Thymus (tissue), 11 donors: ENCODE data around the gene VCP. TPM values are rescaled to one million over a fixed set of nuclear protein-coding genes. Genes with fewer than 3 reads are reported as not detected.

ENCODE experiments used
- DNase-seq, 9 donors: peaks; one replicate each; pipeline ENCODE4 v3.0.0-alpha.2; 2013; ENCODE audit warnings: low spot score in 9 of 9, low read depth in 6 of 9, missing footprints in 1 of 9
- H3K27ac ChIP-seq, 2 donors: one replicate each; pipeline ENCODE4 v1.5.1; 2013; ENCODE audit warnings: control low read depth in 1 of 2, low read depth in 1 of 2, low read length in 1 of 2, mild to moderate bottlenecking in 1 of 2, moderate library complexity in 1 of 2
- H3K27me3 ChIP-seq, 2 donors: one replicate each; pipeline ENCODE4 v1.5.1; 2013; ENCODE audit warnings: low read length in 1 of 2; ENCODE audit not compliant: control insufficient read depth in 2 of 2, insufficient read depth in 1 of 2
- H3K36me3 ChIP-seq, 2 donors: one replicate each; pipeline ENCODE4 v1.5.1; 2013; ENCODE audit warnings: low read length in 1 of 2, mild to moderate bottlenecking in 1 of 2, moderate library complexity in 1 of 2; ENCODE audit not compliant: control insufficient read depth in 2 of 2, insufficient read depth in 2 of 2
- H3K4me1 ChIP-seq, 2 donors: one replicate each; pipeline ENCODE4 v1.5.1; 2013; ENCODE audit warnings: low read length in 2 of 2; ENCODE audit not compliant: control insufficient read depth in 2 of 2, insufficient read depth in 2 of 2
- H3K4me3 ChIP-seq, 2 donors: one replicate each; pipeline ENCODE4 v1.5.1; 2013; ENCODE audit warnings: low read length in 2 of 2, control low read depth in 1 of 2, mild to moderate bottlenecking in 1 of 2
- H3K9me3 ChIP-seq, 2 donors: one replicate each; pipeline ENCODE4 v1.5.1; 2013; ENCODE audit warnings: low read length in 1 of 2, mild to moderate bottlenecking in 1 of 2; ENCODE audit not compliant: control insufficient read depth in 2 of 2, insufficient read depth in 1 of 2
- WGBS: extraction: QIAGEN DNeasy Blood & Tissue Kit; methylation state at CpG from one replicate; pipeline ENCODE4 v1.1.7; 2013; 5-methylcytosine and 5-hydroxymethylcytosine counted together
- polyA plus RNA-seq: library from polyadenylated mRNA; stranded (reverse); fragments of 200-250 nt; gene quantifications from one replicate; pipeline ENCODE4 v1.2.3, GENCODE V29; 2013
- total RNA-seq: library from RNA; stranded (reverse); fragments of 120-200 nt; gene quantifications from one replicate; pipeline ENCODE4 v1.2.4, GENCODE V29; 2013
- donor health status: healthy.

VCP gene
- total and polyA plus RNA-seq, 2 donors: 71.1 to 227 TPM

- no peak for DNase-seq
- Histone ChIP-seq H3K9me3 (peaks cover 0 to 1% of the 10 kb centered on the region in 2 donors), H3K4me3 (no peak overlapping the region), H3K27ac (no peak overlapping the region), H3K4me1 (peaks cover 21 to 25% of the 10 kb centered on the region in 2 donors), H3K36me3 (peaks cover 39 to 45% of the 10 kb centered on the region in 2 donors), H3K27me3 (no peaks in the 10 kb centered on the region)
- WGBS: 97% methylated on average over 13 of the region's 13 CpGs
Measured at GRCh38 chr9:35105571-35106342, 33.3 kb upstream of the VCP start.

- WGBS: 99% methylated on average over 12 of the region's 12 CpGs
- Histone ChIP-seq H3K36me3 (peaks cover 44 to 51% of the 10 kb centered on the region in 2 donors), H3K4me1 (peaks cover 14 to 22% of the 10 kb centered on the region in 2 donors), H3K9me3 (peaks cover 0 to 1% of the 10 kb centered on the region in 2 donors), H3K4me3 (no peak overlapping the region), H3K27ac (no peak overlapping the region), H3K27me3 (no peaks in the 10 kb centered on the region)
- DNase-seq: no peak
Measured at GRCh38 chr9:35105126-35105525, 32.7 kb upstream of the VCP start.

- H3K36me3 ChIP-seq: peaks cover 48 to 57% of the 10 kb centered on the region in 2 donors
- no peak for DNase-seq
- WGBS: 97% methylated on average over 4 of the region's 4 CpGs
- H3K9me3 ChIP-seq: peaks cover 0 to 1% of the 10 kb centered on the region in 2 donors
- no peaks in the 10 kb centered on the region for H3K27me3 ChIP-seq
- peaks cover 14 to 22% of the 10 kb centered on the region in 2 donors for H3K4me1 ChIP-seq
- H3K27ac ChIP-seq: no peak overlapping the region
- no peak overlapping the region for H3K4me3 ChIP-seq
Measured at GRCh38 chr9:35104586-35104985, 32.2 kb upstream of the VCP start.

- peak overlapping the region; percentile 72 to 82 for H3K27ac ChIP-seq
- peaks cover 14 to 22% of the 10 kb centered on the region in 2 donors for H3K4me1 ChIP-seq
- peak overlapping the region; percentile 59 to 97 for H3K4me3 ChIP-seq
- H3K9me3 ChIP-seq: peaks cover 0 to 1% of the 10 kb centered on the region in 2 donors
- 65% methylated on average over 5 of the region's 5 CpGs for WGBS
- DNase-seq: no peak
- H3K27me3 ChIP-seq: no peaks in the 10 kb centered on the region
- H3K36me3 ChIP-seq: peaks cover 50 to 57% of the 10 kb centered on the region in 2 donors
Measured at GRCh38 chr9:35103660-35104191, 31.3 kb upstream of the VCP start.

GRCh38 chr9:35102769-35103659 lies 30.6 kb upstream of the VCP start, which contains the start of gene STOML2:
TSS of gene STOML2 (minus strand) at chr9:35103131. CDS start at chr9:35103094, 37 bp downstream.
- 2% methylated on average over 57 of the region's 57 CpGs for WGBS
- H3K4me3 ChIP-seq: peak within 1 kb of the TSS; percentile 59 to 97
- peaks cover 45 to 54% of the 10 kb centered on the region in 2 donors for H3K36me3 ChIP-seq
- H3K4me1 ChIP-seq: peaks cover 14 to 22% of the 10 kb centered on the region in 2 donors
- peak; percentile 85 to 96 (median 90) for DNase-seq
- peaks cover 0 to 1% of the 10 kb centered on the region in 2 donors for H3K9me3 ChIP-seq
- peak within 1 kb of the TSS; percentile 82 to 84 for H3K27ac ChIP-seq
- H3K27me3 ChIP-seq: no peaks in the 10 kb centered on the region

- no peak for DNase-seq
- Histone ChIP-seq H3K36me3 (peaks cover 40 to 48% of the 10 kb centered on the region in 2 donors), H3K9me3 (no peaks in the 10 kb centered on the region), H3K27ac (peak overlapping the region in 1 of 2 donors; percentile 77), H3K27me3 (no peaks in the 10 kb centered on the region), H3K4me3 (peak overlapping the region; percentile 59 to 97), H3K4me1 (peaks cover 14 to 22% of the 10 kb centered on the region in 2 donors)
- 12% methylated on average over 10 of the region's 10 CpGs for WGBS
Measured at GRCh38 chr9:35102465-35102768, 30.0 kb upstream of the VCP start.

GRCh38 chr9:35097573-35097972 lies 25.1 kb upstream of the VCP start:
- Histone ChIP-seq H3K27ac (no peak overlapping the region), H3K36me3 (peaks cover 26 to 41% of the 10 kb centered on the region in 2 donors), H3K9me3 (no peaks in the 10 kb centered on the region), H3K27me3 (no peaks in the 10 kb centered on the region), H3K4me3 (no peak overlapping the region), H3K4me1 (peaks cover 18 to 27% of the 10 kb centered on the region in 2 donors)
- no peak for DNase-seq
- 97% methylated on average over 3 of the region's 3 CpGs for WGBS

- peak within 1 kb of the TSS; percentile 97 for H3K27ac ChIP-seq
- peak within 1 kb of the TSS; percentile 75 to 79 for H3K4me3 ChIP-seq
- H3K9me3 ChIP-seq: no peaks in the 10 kb centered on the region
- no peaks in the 10 kb centered on the region for H3K27me3 ChIP-seq
- peaks cover 10 to 13% of the 10 kb centered on the region in 2 donors for H3K4me1 ChIP-seq
- WGBS: under 1% methylated on average over 53 of the region's 53 CpGs
- H3K36me3 ChIP-seq: peaks cover 37 to 44% of the 10 kb centered on the region in 2 donors
- peak; percentile 64 to 93 (median 84) for DNase-seq
Measured at GRCh38 chr9:35096035-35096849, 23.8 kb upstream of the VCP start, which contains the start of gene PIGO. TSS of gene PIGO (minus strand) at chr9:35096591. CDS start at chr9:35095565, 1,026 bp downstream.
